ENCODE measurements around the gene IBSP. TPM values are rescaled to one million over a fixed set of nuclear protein-coding genes. Genes with fewer than 3 reads are reported as not detected.

IBSP gene
- total RNA-seq, 4 donors from 2014 or later: not detected

DNA sequence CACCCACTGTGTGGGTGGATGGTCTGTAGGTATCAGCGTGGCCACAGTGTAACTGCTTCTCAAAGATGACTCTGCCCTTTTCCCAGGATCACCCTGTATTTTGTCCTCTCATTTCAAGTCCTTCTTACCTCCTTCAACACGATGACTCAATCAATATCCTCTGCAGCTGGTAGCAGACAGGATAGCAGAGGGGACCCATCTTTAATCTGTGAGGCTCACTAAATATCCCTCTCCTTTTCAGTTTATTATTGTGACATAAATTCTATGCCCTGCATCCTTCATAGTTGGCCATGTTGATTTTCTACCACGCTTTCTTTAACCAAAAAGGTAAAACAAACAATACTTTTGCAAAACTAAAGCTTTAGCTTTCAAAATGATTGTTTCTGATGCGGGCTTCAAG, 23.8 kb downstream of the IBSP start:
- no peaks in the 10 kb centered on the region for H3K9me3 ChIP-seq
- H3K27me3 ChIP-seq: no peaks in the 10 kb centered on the region
- WGBS: 89% methylated on average over 4 of the region's 4 CpGs
- H3K4me3 ChIP-seq: no peak overlapping the region
- no peaks in the 10 kb centered on the region for H3K36me3 ChIP-seq
- no peaks in the 10 kb centered on the region for H3K4me1 ChIP-seq
- no peak overlapping the region for H3K27ac ChIP-seq
- no peak for DNase-seq (ENCODE audit: low spot score in 2 of 2)
- no peak for TF ChIP-seq EP300 (IDR thresholded peaks at IDR 0.05)
- no peak for TF ChIP-seq POLR2A (IDR thresholded peaks at IDR 0.05)
- TF ChIP-seq POLR2AphosphoS5 (IDR thresholded peaks at IDR 0.05): no peak
- TF ChIP-seq, protein P1, sequence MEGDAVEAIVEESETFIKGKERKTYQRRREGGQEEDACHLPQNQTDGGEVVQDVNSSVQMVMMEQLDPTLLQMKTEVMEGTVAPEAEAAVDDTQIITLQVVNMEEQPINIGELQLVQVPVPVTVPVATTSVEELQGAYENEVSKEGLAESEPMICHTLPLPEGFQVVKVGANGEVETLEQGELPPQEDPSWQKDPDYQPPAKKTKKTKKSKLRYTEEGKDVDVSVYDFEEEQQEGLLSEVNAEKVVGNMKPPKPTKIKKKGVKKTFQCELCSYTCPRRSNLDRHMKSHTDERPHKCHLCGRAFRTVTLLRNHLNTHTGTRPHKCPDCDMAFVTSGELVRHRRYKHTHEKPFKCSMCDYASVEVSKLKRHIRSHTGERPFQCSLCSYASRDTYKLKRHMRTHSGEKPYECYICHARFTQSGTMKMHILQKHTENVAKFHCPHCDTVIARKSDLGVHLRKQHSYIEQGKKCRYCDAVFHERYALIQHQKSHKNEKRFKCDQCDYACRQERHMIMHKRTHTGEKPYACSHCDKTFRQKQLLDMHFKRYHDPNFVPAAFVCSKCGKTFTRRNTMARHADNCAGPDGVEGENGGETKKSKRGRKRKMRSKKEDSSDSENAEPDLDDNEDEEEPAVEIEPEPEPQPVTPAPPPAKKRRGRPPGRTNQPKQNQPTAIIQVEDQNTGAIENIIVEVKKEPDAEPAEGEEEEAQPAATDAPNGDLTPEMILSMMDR (IDR thresholded peaks at IDR 0.05): no peak

DNA sequence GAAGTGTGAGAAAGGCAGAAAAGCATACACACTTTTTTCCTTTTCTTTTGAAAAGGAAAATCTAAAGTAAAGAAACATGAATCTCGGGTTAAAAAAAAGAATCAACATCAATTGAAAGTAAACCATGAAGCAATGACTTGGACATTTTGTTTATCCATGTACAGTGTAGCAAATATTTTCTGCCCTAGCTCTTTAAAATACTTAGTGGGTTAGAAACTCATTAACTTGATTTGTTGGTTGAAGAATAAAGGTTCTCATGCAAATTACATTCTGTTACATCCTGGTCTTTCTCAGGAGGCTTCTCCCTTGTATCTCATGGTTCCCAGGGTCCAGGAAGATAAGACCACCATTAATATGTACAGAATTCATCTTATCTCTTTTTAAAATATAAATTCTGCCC, 24.4 kb downstream of the IBSP start:
- DNase-seq (ENCODE audit: low spot score in 2 of 2): no peak
- H3K9me3 ChIP-seq: no peaks in the 10 kb centered on the region
- H3K4me3 ChIP-seq: no peak overlapping the region
- no peaks in the 10 kb centered on the region for H3K36me3 ChIP-seq
- H3K4me1 ChIP-seq: no peaks in the 10 kb centered on the region
- 74% methylated on average over 1 of the region's 1 CpG for WGBS
- no peaks in the 10 kb centered on the region for H3K27me3 ChIP-seq
- TF ChIP-seq POLR2AphosphoS5 (IDR thresholded peaks at IDR 0.05) (no peak), POLR2A (IDR thresholded peaks at IDR 0.05) (no peak), EP300 (IDR thresholded peaks at IDR 0.05) (no peak)
- TF ChIP-seq, protein P1 (IDR thresholded peaks at IDR 0.05): no peak
- no peak overlapping the region for H3K27ac ChIP-seq

DNA sequence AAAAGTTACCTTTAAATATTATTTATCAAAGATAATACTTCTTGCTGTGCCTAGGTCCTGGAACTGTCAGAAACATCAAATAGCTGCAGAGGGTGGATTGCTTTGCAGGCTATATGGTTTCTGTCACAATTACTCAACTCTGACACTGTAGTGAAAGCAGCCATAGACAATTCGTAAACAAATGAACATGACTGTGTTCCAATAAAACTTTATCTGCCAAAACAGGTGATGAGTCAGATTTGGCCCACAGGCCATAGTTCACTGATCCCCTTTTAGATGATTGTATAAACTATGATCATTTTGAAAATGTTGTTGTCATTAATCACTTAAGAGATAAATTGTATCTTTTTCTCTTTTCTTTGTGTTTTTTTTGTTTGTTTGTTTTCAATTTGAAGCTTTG, 25.0 kb downstream of the IBSP start:
- DNase-seq (ENCODE audit: low spot score in 2 of 2): no peak
- H3K27ac ChIP-seq: no peak overlapping the region
- no peaks in the 10 kb centered on the region for H3K4me1 ChIP-seq
- H3K36me3 ChIP-seq: no peaks in the 10 kb centered on the region
- H3K9me3 ChIP-seq: no peaks in the 10 kb centered on the region
- H3K27me3 ChIP-seq: no peaks in the 10 kb centered on the region
- 64% methylated on average over 1 of the region's 1 CpG for WGBS
- TF ChIP-seq POLR2AphosphoS5 (IDR thresholded peaks at IDR 0.05) (no peak), POLR2A (IDR thresholded peaks at IDR 0.05) (no peak), EP300 (IDR thresholded peaks at IDR 0.05) (no peak)
- TF ChIP-seq, protein P1 (IDR thresholded peaks at IDR 0.05): no peak
- H3K4me3 ChIP-seq: no peak overlapping the region

DNA sequence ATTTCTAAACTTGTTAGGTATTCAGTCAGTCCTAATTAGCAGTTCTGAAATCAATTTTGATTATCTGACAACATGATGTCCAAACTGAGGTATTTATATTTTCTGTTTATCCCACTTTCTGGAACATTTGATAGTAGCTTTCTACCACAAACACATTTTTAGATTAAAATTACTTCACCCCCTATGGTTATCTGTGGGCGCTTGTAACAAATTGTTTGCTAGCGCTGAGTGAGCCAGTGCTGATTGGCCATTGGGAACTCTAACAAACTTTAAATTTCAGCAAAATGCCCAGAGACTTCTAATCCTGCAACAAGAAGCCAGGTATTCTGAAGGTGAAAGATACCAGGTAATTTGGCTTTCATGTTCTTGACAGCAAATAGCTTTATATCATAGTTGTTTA, 33.3 kb downstream of the IBSP start, which contains the start of gene MEPE:
Gene MEPE (plus strand): TSS at position 301 of the 400 bp plus-strand sequence. CDS start 1,746 bp downstream, outside the sequence.
- TF ChIP-seq POLR2A (IDR thresholded peaks at IDR 0.05) (no peak), EP300 (IDR thresholded peaks at IDR 0.05) (no peak), POLR2AphosphoS5 (IDR thresholded peaks at IDR 0.05) (no peak)
- TF ChIP-seq, protein P1 (IDR thresholded peaks at IDR 0.05): no peak
- no peak within 1 kb of the TSS for H3K27ac ChIP-seq
- H3K9me3 ChIP-seq: no peaks in the 10 kb centered on the region
- H3K27me3 ChIP-seq: no peaks in the 10 kb centered on the region
- no peak within 1 kb of the TSS for H3K4me3 ChIP-seq
- 90% methylated on average over 2 of the region's 2 CpGs for WGBS
- H3K36me3 ChIP-seq: no peaks in the 10 kb centered on the region
- H3K4me1 ChIP-seq: no peaks in the 10 kb centered on the region
- DNase-seq (ENCODE audit: low spot score in 2 of 2): no peak

DNA sequence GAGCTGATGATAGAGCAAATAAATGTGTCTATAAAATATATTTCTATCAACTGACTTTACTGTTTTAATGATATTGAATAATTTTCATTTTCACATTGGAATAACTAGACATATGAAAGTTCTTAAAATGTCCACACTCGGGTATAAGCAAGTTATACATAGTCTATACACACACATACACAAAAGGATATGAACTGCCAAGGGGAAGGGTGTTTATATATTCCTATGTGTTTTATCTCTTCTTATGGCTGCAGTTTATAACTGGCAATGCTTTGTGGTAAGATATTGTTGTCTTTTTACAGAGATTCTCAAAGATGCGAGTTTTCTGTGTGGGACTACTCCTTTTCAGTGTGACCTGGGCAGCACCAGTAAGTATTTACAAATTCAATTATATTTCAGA, 35.0 kb downstream of the IBSP start:
- Histone ChIP-seq H3K36me3 (no peaks in the 10 kb centered on the region), H3K4me3 (no peak overlapping the region), H3K4me1 (peaks cover 3% of the 10 kb centered on the region), H3K27ac (no peak overlapping the region), H3K27me3 (no peaks in the 10 kb centered on the region), H3K9me3 (no peaks in the 10 kb centered on the region)
- TF ChIP-seq EP300 (IDR thresholded peaks at IDR 0.05): no peak
- TF ChIP-seq POLR2AphosphoS5 (IDR thresholded peaks at IDR 0.05): no peak
- TF ChIP-seq, protein P1 (IDR thresholded peaks at IDR 0.05): no peak
- no peak for TF ChIP-seq POLR2A (IDR thresholded peaks at IDR 0.05)
- 85% methylated on average over 2 of the region's 2 CpGs for WGBS
- no peak for DNase-seq (ENCODE audit: low spot score in 2 of 2)

Data from suprapubic skin (tissue), 4 donors.